HG02588 (cell line): ENCODE data around the gene OR6C68.
"Not testable (repeated sequence)": the region's sequence is repeated elsewhere in the genome, so short reads cannot be mapped to it uniquely, and the experiment has no call there.

Experiments used
- ATAC-seq: cut with Tn5 transposase; IDR thresholded peaks from one replicate; pipeline ENCODE4 v1.9.1; 2021; ENCODE audit warnings: mild to moderate bottlenecking, moderate library complexity; ENCODE audit not compliant: unreplicated experiment

OR6C68 gene

GRCh38 chr12:55492078-55492477, at the start of gene OR6C68:
OR6C68 (plus strand) TSS chr12:55492378; CDS start chr12:55492378, 0 bp downstream.
- ATAC-seq: no peak

GRCh38 chr12:55443776-55444175, 48.4 kb upstream of the OR6C68 start, which contains the start of gene OR6C2:
OR6C2 (plus strand) TSS chr12:55444076; CDS start chr12:55452214, 8,138 bp downstream.
- no peak for ATAC-seq

- no peak for ATAC-seq
Measured at GRCh38 chr12:55445357-55445756, 46.8 kb upstream of the OR6C68 start.

DNA sequence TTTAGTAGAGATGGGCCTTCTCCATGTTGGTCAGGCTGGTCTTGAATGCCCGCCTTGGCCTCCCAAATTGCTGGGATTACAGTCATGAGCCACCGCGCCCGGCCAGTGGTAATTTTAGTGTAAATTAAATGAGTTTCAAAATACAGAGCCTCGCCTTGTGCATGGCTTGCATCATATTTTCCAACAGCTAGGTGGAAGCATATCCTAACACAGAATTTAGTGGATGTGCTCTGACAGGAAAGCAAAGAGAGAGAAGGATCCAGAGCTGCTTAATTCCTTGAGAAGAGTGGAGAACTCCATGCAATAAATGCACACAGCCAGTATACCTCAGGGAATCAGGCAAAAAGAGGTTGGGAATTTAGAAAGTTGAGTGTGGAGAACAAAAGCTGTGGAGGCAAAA, 45.9 kb upstream of the OR6C68 start:
- no peak for ATAC-seq

DNA sequence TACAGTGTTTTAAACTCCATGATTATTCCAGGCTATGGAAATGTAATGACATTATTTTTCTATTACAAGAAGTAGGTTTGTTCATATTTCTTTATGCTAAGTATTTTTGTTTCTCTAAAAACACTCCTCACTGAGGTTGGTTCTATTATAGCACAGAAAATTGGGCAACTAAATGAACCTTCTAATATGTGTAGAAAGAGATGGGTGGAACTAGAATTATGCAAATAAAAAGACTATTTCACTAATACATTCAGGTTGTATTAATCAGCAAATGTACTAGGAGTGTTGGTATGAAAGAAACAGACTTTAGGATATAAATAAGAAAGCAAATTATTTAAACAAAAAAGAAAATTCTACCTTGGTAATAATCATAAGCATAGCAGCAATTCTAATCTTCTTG, 43.4 kb upstream of the OR6C68 start:
- ATAC-seq: no peak

GRCh38 chr12:55464926-55465325, 27.3 kb upstream of the OR6C68 start:
- not testable (repeated sequence) for ATAC-seq

DNA sequence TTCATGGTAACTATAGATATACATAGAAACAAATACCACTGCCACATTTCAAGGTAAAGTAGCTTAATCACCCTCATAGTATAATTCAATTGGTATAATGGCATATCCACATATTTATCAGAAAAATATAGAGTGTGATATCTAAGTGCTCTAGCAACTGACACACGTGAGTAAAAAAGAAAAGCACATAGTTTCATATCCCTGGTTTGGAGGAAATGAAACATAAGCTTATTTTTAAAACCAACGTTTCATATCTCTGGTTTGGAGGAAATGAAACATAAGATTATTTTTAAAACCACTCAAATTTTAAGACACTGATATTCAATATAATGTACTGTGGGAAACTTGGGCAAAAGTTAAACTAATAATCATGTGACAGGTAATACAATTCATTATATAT, 24.3 kb upstream of the OR6C68 start:
- ATAC-seq: no peak

GRCh38 chr12:55469291-55469690, 22.9 kb upstream of the OR6C68 start:
- ATAC-seq: no peak

GRCh38 chr12:55470088-55470829, 21.9 kb upstream of the OR6C68 start, which contains the start of gene OR6C70:
OR6C70 (minus strand) TSS chr12:55470138; CDS start chr12:55470138, 0 bp downstream.
- no peak for ATAC-seq

DNA sequence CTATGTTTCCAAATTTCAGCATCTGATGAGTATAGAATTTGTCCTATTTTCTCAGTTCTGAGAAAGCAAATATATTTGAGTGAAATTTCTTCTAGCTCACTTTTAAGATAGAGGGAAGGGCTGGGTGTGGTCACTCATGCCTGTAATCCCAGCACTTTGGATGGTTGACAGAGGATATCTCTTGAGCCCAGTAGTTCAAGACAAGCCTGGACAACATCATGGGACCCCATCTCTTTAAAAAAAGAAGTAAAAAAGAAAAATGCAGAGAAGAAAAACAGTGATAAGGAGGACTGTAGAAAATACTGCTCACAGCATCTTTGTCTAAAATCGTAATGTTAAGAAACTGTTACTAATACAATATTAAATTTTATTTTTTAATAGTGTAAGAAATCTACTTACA, 19.9 kb upstream of the OR6C68 start:
- no peak for ATAC-seq

DNA sequence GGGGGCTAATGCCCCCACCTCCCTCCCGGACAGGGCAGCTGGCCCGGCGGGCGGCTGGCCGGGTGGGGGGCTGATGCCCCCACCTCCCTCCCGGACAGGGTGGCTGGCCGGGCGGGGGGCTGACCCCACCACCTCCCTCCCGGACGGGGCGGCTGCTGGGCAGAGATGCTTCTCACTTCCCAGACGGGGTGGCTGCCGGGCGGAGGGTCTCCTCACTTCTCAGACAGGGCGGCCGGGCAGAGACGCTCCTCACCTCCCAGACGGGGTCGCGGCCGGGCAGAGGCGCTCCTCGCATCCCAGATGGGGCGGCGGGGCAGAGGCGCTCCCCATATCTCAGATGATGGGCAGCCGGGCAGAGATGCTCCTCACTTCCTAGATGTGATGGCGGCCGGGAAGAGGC, 13.0 kb upstream of the OR6C68 start:
- not testable (repeated sequence) for ATAC-seq

DNA sequence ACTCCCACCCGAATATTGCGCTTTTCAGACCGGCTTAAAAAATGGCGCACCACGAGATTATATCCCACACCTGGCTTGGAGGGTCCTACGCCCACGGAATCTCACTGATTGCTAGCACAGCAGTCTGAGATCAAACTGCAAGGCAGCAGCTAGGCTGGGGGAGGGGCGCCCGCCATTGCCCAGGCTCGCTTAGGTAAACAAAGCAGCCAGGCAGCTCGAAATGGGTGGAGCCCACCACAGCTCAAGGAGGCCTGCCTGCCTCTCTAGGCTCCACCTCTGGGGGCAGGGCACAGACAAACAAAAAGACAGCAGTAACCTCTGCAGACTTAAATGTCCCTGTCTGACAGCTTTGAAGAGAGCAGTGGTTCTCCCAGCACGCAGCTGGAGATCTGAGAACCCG, 7.9 kb upstream of the OR6C68 start:
- not testable (repeated sequence) for ATAC-seq

DNA sequence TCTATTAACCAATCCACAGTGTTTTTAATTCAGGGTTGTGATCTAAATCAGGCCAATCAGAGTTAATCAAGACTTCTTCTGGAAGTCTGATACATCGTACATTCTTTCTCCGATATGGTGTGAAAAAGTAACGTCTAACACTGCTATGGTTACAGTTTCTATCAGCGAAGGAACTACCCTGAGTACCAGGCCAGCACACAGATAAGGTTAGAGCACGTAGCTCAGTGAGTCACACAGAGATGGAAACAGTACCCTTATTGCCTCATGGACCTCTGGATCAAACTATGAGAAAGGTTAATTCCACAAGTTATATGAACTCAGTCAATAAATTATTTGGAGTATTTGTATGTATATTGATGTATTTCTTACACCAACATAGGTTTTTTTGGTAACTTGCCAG, 3.3 kb downstream of the OR6C68 start:
- ATAC-seq: no peak

- no peak for ATAC-seq
Measured at GRCh38 chr12:55499231-55499630, 7.1 kb downstream of the OR6C68 start.

DNA sequence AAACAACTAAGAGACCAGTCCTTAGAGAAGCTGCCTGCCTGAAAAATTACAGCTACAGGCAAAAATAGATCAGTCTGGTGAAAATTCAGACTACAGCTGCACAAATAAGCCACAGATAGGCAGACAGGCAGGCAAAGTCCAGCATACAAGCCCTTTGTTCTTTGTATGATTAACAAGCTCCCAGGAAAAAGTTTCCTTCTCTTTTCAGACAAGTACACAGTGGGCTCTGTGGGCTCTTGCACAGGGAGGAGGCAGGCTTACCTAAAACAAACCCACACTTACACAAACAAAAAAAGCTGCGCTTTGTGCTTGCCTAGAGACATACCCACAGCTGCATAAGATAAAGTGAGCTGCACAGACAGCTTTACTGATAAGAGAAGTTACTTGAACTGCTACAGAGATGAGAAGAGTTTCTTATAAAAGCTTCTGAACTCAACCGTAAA, 7.7 kb downstream of the OR6C68 start:
- ATAC-seq: no peak

DNA sequence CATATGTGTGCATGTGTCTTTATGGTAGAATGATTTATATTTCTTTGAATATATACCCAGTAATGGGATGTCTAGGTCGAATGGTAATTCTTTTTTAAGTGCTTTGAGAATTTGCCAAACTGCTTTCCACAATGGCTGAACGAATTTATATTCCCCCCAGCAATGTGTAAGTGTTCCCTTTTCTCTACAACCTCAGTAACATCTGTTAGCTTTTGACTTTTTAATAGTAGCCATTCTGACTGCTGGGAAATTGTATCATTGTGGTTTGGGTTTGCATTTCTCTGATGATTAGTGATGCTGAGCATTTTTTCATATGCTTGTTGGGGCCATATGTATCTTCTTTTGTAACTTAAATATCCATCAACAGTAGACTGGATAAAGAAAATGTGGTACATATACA, 9.4 kb downstream of the OR6C68 start:
- no peak for ATAC-seq

DNA sequence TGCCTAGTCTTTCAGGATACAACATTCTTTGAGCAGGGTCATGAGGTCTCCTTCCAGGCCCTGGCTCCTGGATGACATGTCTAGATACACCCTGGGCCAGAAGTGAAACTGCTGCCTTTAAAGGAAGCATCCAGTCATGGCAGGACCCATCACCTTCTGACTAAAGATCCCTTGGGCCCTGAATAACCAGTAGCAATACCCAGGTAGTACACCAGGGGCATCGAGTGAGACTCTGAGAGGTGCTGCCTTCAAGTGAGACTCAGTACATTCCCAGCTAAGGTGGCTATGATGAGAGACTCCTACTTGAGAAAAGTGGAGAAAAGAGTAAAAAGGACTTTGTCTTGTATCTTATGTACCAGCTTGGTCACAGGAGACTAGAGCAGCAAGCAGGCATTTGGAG, 23.5 kb downstream of the OR6C68 start:
- no peak for ATAC-seq

GRCh38 chr12:55516391-55516790, 24.2 kb downstream of the OR6C68 start:
- ATAC-seq: no peak
